GM21526 (cell line): Measurements from ENCODE around the gene USP3.

Source experiments
- ATAC-seq: cut with Tn5 transposase; IDR thresholded peaks from one replicate; pipeline ENCODE4 v1.9.1; 2021; ENCODE audit warnings: moderate library complexity; ENCODE audit not compliant: unreplicated experiment, low FRiP score

Gene USP3

DNA sequence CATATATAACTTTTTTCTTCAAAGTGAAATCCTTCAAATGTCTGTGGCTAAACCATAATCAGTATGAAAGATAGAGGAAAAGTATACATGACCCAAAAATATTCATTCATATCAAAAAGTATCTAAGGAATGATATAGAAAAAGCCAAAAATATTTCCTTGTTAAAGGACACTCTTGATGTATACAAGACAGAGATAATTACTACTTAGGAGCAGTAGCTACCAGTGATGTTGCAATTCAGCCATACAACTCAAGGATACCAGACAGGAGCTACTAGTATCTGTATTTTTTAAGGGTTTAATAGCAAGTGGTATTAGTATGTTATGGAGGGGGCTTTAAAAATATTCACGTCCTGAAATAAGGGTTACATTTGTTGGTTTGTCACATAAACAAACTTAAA is 129.8 kb downstream of the USP3 start:
- ATAC-seq, result no peak

DNA sequence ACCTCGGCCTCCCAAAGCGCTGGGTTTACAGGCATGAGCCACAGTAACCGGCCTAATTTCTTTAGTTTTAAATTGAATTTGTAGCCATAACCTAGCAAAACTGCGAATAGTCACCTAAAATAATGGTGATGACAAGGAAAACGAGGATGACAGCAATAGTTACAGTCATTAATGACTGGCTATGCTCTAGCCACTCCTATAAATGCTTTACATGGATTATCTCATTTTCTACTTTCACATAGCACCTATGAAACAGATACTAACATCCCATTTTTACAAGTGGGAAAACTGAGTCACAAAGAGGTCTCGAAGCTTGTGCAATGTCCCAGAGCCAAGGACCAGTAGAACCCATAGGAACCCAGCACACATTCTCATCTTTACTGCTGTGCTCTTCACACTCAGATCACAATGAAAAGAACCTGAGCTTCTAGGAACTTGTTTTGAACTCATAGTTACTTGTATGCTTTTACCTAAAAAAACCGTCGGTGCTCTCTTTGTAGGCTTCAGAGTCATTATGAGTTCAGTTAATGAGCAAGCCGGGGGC is 132.2 kb downstream of the USP3 start:
- ATAC-seq, result no peak

DNA sequence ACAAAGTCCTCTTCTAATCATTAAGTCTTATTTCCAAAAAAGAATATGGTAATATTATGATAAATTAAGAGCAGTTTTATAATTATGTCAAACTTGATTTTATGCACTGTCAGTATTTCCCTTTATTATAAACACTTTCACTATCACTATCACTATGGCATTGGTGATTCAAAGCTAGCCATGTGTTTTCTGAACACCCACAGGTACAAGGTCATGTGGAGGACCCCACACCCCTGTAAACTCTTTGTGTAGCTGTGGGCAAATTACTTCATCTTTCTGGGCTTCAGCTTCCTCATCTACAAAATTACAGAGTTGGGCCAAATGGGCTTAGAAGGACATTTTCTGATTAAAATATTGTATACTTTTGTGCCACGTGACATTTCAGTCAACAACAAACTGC is 134.4 kb downstream of the USP3 start:
- no peak for ATAC-seq

GRCh38 chr15:63640146-63640545 is 135.8 kb downstream of the USP3 start:
- ATAC-seq, result no peak
